Measurements from ENCODE around the gene MPHOSPH9.
"Not testable (repeated sequence)": the region's sequence is repeated elsewhere in the genome, so short reads cannot be mapped to it uniquely, and the experiment has no call there.

The MPHOSPH9 gene

GRCh38 chr12:123227581-123228258 lies 5.2 kb downstream of the MPHOSPH9 start:
- DNase-seq (ENCODE audit: low spot score) = no peak

DNA sequence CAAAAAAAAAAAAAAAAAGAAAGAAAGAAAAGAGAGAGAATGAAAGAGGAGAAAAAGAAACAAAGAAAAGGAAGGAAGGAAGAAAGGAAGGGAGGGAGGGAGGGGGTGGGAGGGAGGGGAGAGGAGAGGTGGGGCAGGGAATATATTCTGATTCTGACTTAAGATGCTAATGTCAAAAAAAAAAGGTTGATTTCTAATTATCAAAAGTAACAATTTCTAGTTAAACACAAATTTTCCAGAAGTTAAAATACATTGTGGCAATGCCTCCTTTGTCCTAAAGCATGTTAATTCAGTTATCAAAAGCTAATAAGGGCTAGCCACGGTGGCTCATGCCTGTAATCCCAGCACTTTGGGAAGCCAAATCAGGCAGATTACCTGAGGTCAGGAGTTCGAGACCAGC lies 7.5 kb downstream of the MPHOSPH9 start:
- DNase-seq (ENCODE audit: low spot score) = no peak

DNA sequence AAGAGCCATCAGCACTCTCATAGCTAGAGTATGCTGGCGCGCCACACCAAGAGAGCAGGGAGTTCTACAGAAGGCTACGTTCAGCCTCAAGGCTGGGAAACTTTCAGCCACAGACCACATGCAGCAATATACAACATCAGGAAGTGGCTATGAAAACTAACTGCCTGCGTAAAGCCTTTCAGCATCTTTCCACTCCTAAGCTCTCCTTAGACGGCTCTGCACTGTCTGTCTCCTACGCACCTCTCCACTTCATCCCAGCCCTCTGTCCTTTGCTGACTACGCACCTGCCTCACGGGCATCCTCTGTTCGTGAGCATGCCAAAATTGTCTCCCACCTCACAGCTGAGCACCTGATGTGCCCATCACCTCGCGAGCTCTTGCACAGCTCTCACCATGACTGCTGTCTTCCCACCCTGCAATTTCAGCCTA lies 9.7 kb downstream of the MPHOSPH9 start:
- no peak for DNase-seq (ENCODE audit: low spot score)

DNA sequence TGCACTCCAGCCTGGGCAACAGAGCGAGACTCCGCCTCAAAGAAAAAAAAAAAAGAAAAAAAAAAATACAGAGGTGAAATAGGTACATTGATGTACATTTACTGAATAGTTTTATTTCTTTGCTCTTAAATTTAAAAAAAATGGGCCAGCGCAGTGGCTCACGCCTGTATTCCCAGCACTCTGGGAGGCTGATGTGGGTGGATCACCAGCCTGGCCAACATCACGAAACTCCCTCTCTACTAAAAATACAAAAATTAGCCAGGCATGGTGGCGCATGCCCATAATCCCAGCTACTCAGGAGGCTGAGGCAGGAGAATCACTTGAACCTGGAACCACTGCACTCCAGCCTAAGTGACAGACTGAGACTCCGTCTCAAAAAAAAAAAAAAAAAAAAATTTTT lies 25.1 kb downstream of the MPHOSPH9 start:
- DNase-seq (ENCODE audit: low spot score) = not testable (repeated sequence)

DNA sequence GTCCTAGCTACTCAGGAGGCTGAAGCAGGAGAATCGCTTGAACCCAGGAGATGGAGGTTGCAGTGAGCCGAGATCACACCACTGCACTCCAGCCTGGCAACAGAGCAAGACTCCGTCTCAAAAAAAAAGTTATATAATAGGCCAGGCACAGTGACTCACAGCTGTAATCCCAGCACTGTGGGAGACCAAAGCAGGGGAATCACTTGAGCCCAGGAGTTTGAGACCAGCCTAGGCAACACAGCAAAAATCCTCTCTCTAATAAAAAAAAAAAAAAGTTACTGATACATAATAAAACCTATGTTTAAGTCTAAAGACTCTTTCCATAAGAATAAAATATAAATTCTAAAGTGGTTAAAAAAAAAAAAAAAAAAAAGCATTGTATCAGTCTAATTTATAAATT lies 26.1 kb downstream of the MPHOSPH9 start:
- not testable (repeated sequence) for DNase-seq (ENCODE audit: low spot score)

- no peak for DNase-seq (ENCODE audit: low spot score)
Observed at GRCh38 chr12:123200414-123200813, 32.5 kb downstream of the MPHOSPH9 start.

DNA sequence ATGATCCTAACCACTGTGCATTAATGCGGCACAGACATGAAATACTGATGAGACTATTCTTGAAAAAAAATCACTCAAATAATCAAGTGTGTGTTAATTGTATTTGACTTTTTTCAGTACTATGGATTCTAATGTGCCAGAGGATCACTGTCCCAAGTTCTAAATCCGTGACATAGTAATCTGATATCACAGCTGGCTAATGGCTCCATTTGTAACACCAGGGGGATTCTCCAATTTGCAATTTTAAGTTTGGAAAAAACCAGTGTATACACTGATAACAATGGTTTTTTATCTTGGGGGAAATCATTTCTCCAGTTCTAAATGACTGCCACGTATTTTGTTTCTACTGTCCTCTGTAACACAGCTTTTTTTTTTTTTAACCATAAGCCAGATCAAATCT lies 33.0 kb downstream of the MPHOSPH9 start:
- DNase-seq (ENCODE audit: low spot score) = no peak

- no peak for DNase-seq (ENCODE audit: low spot score)
Observed at GRCh38 chr12:123187637-123188036, 45.3 kb downstream of the MPHOSPH9 start.

- no peak for DNase-seq (ENCODE audit: low spot score)
Observed at GRCh38 chr12:123180171-123180570, 52.8 kb downstream of the MPHOSPH9 start.

GRCh38 chr12:123171967-123172366 lies 61.0 kb downstream of the MPHOSPH9 start:
- no peak for DNase-seq (ENCODE audit: low spot score)

DNA sequence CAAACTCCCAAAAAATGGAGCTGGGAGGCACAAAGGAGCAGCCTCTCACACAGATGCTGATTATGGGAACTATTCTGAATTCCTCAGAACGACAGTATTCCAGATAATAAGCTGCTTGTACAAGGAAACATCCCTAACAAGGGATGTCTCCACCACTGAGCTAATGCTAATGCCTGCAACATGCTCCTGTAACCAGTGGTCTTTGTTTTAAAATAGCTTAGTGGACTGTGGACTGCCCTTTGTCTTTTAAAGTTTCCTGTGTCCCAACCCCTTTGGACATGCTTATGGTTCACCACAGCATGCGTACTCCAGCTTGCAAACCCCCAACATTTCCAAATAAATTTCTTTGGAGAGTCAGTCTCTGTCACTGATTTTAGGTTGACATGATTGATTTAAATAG lies 65.6 kb downstream of the MPHOSPH9 start:
- no peak for DNase-seq (ENCODE audit: low spot score)

GRCh38 chr12:123165537-123165936 lies 67.4 kb downstream of the MPHOSPH9 start:
- no peak for DNase-seq (ENCODE audit: low spot score)

DNA sequence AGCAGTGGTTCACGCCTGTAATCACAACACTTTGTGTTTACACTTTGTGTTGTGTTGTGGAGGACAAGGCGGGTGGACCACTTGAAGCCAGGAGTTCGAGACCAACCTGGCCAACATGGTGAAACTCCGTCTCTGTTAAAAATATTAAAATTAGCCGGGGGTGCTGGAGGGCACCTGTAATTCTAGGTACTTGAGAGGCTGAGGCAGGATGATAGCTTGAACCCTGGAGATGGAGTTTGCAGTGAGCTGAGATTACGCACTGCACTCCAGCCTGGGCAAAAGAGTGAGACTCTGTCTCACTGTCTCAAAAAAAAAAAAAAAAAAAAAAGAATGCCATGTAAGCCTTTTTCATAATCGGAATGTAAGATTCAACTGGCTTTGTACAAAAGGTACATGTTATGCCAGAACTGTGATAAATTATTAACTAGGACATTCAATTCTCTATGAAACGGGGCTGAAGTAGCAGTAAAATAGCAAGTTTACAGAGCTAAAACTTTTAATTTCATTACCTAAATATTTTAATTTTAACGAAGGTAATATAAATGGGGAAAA lies 68.2 kb downstream of the MPHOSPH9 start:
- no peak for DNase-seq (ENCODE audit: low spot score)

DNA sequence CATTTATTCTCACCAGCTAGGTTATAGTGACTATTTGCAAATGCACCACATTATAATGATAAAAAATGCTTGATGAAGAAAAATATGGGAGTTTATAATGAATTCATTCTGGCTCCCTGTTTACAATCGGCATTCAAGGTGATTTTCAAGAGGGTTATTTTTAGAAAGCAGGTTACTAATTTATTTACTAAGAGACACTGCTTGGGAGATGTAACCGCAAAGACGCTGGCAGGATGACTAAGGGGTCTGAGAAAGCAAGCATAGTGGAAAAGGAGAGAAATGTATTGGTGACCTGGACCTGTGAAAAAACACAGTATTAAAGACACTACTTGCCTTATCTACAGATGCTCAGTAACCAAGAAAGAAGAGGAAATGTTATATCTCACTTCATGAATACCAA lies 68.7 kb downstream of the MPHOSPH9 start:
- no peak for DNase-seq (ENCODE audit: low spot score)

- no peak for DNase-seq (ENCODE audit: low spot score)
Observed at GRCh38 chr12:123163227-123163626, 69.7 kb downstream of the MPHOSPH9 start.

DNA sequence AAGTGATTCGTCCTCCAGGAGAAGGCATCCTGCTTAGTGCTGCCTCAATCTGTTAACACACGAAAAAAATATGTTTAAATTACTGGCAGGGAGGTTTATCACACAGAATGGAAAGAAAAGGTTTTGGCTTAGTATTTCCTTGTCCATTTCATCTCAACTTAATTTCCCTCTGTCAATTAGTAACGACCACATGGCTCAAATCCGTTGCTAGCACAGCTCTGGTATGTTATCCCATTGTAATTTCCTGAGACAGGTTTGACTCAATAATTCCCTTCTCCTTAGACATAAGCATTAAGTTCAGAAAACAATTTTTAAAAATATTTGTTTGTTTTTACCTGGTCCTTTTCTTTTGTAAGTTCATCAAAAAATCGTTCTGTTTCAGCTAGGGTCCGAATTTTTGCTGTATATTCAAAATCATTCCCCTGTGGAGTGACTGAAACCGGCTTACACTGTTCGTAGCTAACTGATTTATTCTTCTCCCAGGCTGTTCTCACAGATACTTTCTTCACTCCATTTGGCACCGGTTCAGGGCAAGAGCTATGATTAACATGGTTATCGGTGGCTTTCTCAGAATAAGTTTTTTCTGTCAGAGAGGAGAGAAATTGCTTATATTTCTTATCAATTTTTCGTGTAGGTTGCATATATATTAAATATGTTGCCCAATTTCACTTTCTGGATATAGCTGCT lies 72.0 kb downstream of the MPHOSPH9 start:
- no peak for DNase-seq (ENCODE audit: low spot score)

DNA sequence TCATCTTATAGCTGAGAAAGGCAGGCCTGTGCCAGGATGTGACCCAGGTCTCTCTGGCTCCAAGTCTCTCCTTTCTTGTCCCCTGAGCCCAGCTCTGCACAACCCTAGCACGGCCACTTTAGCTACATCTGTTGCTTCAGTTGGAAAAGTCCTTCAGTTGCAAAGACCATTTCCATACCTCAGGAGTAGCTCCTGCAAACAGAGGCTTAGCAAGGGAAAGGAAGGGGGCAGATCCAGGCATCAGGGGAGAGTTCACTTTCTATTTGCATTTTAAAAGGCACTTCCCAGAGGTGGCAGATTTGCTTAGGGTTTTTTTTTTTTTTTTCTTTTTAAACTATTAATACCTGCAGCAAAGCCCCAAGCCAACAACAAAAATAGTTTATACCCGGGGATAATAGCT lies 79.0 kb downstream of the MPHOSPH9 start:
- DNase-seq (ENCODE audit: low spot score) = peak; percentile 19

DNA sequence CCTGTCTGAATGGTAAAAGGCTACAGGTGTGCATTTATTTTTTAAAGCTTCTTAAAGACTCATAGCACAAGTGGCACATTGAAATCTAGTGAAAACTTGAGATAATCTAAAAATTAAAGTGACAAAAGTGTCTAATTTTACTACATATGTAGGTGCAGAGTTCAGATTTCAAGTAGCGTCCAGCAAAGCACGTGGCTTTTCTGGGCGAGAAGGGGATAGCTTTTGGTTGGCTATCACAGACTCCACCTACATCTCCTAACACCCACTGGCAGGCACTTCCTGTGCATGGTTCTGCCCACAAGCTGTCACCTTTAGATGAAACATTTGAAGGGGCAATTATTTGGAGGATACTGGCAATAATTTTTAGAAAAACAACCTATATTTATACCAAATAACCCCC lies 80.1 kb downstream of the MPHOSPH9 start:
- no peak for DNase-seq (ENCODE audit: low spot score)

DNA sequence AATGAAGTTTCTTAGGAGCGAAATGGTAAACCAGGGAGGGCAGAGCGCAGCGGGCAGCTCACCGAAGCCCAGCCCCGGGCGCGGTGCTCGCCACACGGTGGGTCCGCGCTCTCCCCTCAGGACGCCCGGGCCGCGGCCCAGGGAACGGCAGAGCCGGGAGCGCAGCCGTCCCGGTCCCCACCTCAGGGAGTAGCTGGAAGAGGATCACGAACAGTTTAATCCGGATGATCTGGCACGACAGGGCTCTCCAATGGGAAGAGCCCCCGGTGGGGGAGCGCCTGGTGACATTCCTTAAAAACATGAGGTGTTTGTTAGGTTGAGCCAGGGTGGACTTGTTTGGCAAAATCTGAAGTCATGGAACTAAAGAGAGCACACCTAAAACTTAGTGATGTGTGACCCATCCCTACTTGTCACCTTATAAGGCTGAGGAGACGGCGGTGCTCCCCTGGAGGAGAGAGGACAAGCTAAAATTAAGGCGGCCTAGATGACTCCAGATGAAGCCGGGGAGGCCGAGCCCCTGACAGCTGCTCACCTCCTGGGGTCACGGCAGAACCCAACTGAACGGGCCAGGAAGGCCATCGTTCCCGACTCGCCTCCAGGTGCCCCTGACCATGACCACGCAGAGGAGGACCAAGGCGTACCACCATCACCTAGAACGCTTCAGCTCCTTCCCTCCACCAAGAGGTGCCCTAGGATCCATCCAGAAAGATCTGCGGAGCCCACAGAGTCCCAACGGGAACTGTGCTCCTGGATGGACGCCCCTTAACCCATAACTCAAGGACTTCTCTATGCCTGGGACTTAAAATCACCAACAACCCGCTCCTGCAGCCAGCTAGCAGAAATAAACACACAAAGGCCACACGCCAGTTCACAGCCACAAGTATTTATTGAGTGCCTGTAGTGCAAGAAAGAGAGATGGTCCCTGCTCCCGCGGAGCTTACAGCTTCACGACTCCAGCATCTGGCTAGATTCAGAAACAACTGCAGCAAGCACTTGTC lies 81.2 kb downstream of the MPHOSPH9 start:
- peak; percentile 41 for DNase-seq (ENCODE audit: low spot score)

GRCh38 chr12:123150744-123151456 lies 82.0 kb downstream of the MPHOSPH9 start, which contains the start of gene PITPNM2:
TSS of gene PITPNM2 (minus strand) at chr12:123151090. CDS start at chr12:123034590, 116,500 bp downstream.
- peak; percentile 60 for DNase-seq (ENCODE audit: low spot score)

DNA sequence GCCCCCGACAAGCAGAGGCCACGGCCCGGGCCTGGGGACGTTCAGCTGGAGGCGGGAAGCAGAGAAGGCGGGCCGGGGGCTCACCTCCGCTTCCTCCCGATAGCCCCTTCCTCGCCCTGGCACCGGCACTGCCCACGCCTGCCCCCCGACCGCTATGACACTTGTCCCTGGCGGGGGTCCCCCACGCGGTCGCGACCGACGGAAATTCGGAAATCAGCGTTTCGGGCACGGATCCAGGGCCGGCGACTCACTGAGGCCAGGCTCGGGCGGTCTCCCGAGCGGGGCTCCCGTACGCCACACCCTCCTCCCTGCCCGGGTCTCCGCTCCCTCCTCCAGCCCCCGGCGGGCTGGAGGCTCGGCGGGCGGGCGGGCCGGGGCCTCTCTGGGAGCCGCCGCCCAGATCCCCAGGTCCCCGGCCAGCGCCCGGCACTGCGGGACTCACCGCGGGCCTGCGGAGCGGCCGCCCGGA lies 82.6 kb downstream of the MPHOSPH9 start:
- peak; percentile 37 for DNase-seq (ENCODE audit: low spot score)
